Activated T-helper 2 cell treated with anti-CD3 and anti-CD28 coated beads, Interferon-gamma antibody, Interleukin-2, Interleukin-4, amounts not matched to agents 10 μg/mL and 5 μg/mL and 100 μg/mL, durations not matched to agents 14 hours and 24 hours and 36 hours (primary cell): ENCODE measurements around the gene CCR3. TPM values are rescaled to one million over a fixed set of nuclear protein-coding genes. Genes with fewer than 3 reads are reported as not detected.

ENCODE experiments used
- DNase-seq: peaks from one replicate; pipeline ENCODE4 v3.0.0; 2021; ENCODE audit warnings: low spot score
- H3K27ac Mint-ChIP-seq: one replicate; pipeline ENCODE4 v1.8.0; 2021; ENCODE audit warnings: mixed read lengths
- H3K27me3 Mint-ChIP-seq: one replicate; pipeline ENCODE4 v1.8.0; 2021; ENCODE audit warnings: low read depth, mixed read lengths
- H3K36me3 Mint-ChIP-seq: one replicate; pipeline ENCODE4 v1.8.0; 2021; ENCODE audit warnings: low read depth, mixed read lengths
- H3K4me1 Mint-ChIP-seq: one replicate; pipeline ENCODE4 v1.8.0; 2021; ENCODE audit warnings: low read depth, mixed read lengths
- H3K4me3 Mint-ChIP-seq: one replicate; pipeline ENCODE4 v1.8.0; 2021; ENCODE audit warnings: low read depth, mild to moderate bottlenecking, moderate library complexity, mixed read lengths
- H3K9me3 Mint-ChIP-seq: one replicate; pipeline ENCODE4 v1.8.0; 2021; ENCODE audit warnings: mixed read lengths
- intact Hi-C: fragments of 100-400 bp; cut with micrococcal nuclease; formaldehyde crosslinking; loops from one replicate; pipeline ENCODE4 v1.15.1; 2023
- total RNA-seq: library from RNA; stranded (reverse); gene quantifications from 2 replicates; pipeline ENCODE4 v1.2.3, GENCODE V29; 2022

Gene CCR3
- total RNA-seq, 1 donor from 2014 or later = not detected

DNA sequence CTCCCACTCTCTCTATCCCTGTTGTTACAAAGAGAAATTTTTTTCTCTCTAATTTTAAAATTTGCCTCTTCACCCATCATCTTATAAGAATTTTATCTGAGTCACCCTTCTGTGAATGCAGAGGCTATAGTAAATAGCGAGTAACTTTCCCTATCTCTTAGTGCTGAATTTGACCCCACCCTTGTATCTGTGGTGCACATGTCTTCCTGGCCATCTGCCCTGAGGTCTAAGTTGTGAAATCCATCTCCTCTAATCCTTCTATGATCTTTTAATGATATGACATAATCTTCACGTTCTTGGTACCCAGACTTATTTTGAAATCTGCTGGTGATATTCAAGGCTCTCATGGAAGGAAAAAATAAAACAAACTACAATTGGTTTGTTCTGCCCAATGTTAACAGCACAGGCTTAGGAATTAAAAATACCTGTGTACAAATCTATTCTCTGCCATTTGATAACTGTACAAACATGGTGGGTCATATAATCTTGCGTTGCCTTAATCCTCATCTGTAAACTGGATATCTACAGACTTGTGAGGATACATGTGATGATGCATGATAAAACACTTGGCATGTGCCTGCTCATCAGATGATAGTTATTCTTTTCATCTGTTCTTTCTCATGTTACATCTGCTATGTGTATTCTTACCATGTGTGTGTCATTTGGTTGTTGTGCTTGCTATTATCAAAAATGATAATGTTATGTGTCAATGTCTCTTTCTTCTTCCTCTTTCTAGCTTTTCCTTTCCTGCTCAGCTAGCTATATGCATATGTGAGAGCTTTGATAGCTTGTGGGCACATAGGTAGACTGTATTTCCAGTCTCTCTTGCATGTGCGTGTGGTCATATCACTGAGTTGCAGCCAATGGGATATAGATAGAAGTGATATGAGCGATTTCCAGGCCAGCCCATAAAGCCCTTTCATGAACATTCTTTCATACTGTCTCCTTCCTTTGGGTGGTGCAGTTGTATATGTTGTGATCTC is 13.7 kb upstream of the CCR3 start:
- intact Hi-C loops = loop anchor here (5.0 kb wide), 1 partner anchor 149 kb away; no protein-coding TSS in a partner anchor
- DNase-seq = no peak
- Mint-ChIP-seq H3K9me3 (peaks cover 5% of the 10 kb centered on the region), H3K27me3 (peaks cover 68% of the 10 kb centered on the region), H3K27ac (no peak overlapping the region), H3K4me1 (peaks cover 11% of the 10 kb centered on the region), H3K36me3 (no peaks in the 10 kb centered on the region), H3K4me3 (no peak overlapping the region)

- peaks cover 4% of the 10 kb centered on the region for H3K9me3 Mint-ChIP-seq
- no peak overlapping the region for H3K4me3 Mint-ChIP-seq
- no peak for DNase-seq
- no peak overlapping the region for H3K27ac Mint-ChIP-seq
- intact Hi-C loops = no loop called here
- peaks cover 11% of the 10 kb centered on the region for H3K4me1 Mint-ChIP-seq
- peaks cover 74% of the 10 kb centered on the region for H3K27me3 Mint-ChIP-seq
- no peaks in the 10 kb centered on the region for H3K36me3 Mint-ChIP-seq
These were observed 10.9 kb upstream of the CCR3 start for GRCh38 chr3:46231323-46231722.

GRCh38 chr3:46233194-46233593 is 9.1 kb upstream of the CCR3 start:
- Mint-ChIP-seq H3K4me1 (peaks cover 8% of the 10 kb centered on the region), H3K27me3 (peaks cover 78% of the 10 kb centered on the region), H3K27ac (no peak overlapping the region), H3K4me3 (no peak overlapping the region), H3K9me3 (no peaks in the 10 kb centered on the region), H3K36me3 (no peaks in the 10 kb centered on the region)
- DNase-seq = no peak
- intact Hi-C loops = no loop called here

DNA sequence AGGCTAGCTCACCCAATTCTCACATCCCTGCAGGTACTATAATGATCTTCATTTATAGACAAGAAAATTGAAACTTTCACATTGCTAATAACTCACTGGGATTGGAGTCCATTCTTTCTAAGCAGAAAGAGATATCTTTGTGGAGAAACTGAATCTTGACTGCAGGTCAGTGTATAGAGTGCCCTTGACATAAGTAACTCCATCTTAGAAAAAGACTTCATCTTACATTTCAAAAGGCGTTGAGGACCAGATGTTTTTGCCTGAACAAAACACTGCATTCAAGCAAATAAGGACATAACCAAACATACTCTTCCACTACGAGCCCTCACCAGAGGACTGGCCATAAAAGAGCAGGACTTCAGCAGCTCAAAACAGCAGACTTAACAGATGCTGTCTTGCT is 6.8 kb upstream of the CCR3 start:
- peaks cover 79% of the 10 kb centered on the region for H3K27me3 Mint-ChIP-seq
- H3K27ac Mint-ChIP-seq = no peak overlapping the region
- intact Hi-C loops = no loop called here

DNA sequence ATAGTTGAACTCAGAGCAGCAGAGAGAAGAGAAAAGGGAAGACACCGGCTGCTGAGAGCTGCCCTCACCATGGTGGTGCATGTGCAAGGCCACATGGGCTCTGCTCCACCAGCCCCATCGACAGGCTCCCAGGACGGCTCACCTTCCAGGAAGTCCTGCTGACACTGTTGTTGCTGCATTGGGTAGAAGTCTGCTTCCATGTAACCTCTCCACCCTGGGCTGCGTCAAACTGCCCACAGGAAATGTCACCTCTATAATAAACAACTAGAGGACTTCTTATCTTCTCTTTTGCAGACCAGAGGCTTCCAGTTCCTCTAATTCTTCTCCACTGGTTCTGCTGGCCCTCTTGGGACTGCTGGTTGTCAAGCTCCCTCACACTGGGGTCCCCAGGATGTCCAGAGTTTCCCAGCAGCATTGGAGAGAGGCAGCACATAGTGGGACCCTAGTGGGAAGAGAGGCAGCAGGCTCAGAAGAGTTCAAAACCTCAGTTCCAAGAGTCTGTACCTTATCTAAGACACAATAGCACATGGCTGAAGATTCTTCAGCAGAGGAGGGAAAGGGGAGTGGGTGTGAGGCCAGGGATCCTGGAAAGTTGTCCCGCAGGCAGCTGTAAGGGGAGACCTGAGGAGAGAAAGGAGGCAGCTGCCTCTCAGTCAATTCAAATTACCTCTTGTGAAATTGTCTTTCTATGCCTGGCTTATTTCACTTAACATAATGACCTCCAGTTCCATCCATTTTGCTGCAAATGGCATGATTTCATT is 5.8 kb upstream of the CCR3 start:
- Mint-ChIP-seq H3K27me3 (peaks cover 78% of the 10 kb centered on the region), H3K27ac (no peak overlapping the region), H3K4me1 (no peaks in the 10 kb centered on the region), H3K4me3 (no peak overlapping the region), H3K36me3 (no peaks in the 10 kb centered on the region), H3K9me3 (no peaks in the 10 kb centered on the region)
- no peak for DNase-seq
- intact Hi-C loops = no loop called here

More for the DNA sequence above, 6.8 kb upstream of the CCR3 start:
- DNase-seq = no peak
- Mint-ChIP-seq H3K4me3 (no peak overlapping the region), H3K4me1 (no peaks in the 10 kb centered on the region), H3K9me3 (no peaks in the 10 kb centered on the region), H3K36me3 (no peaks in the 10 kb centered on the region)

- DNase-seq = no peak
- Mint-ChIP-seq H3K4me3 (no peak overlapping the region), H3K9me3 (no peaks in the 10 kb centered on the region), H3K27me3 (peaks cover 75% of the 10 kb centered on the region), H3K27ac (no peak overlapping the region), H3K36me3 (no peaks in the 10 kb centered on the region), H3K4me1 (peaks cover 8% of the 10 kb centered on the region)
- intact Hi-C loops = no loop called here
These were observed 3.9 kb upstream of the CCR3 start for GRCh38 chr3:46238386-46238785.

DNA sequence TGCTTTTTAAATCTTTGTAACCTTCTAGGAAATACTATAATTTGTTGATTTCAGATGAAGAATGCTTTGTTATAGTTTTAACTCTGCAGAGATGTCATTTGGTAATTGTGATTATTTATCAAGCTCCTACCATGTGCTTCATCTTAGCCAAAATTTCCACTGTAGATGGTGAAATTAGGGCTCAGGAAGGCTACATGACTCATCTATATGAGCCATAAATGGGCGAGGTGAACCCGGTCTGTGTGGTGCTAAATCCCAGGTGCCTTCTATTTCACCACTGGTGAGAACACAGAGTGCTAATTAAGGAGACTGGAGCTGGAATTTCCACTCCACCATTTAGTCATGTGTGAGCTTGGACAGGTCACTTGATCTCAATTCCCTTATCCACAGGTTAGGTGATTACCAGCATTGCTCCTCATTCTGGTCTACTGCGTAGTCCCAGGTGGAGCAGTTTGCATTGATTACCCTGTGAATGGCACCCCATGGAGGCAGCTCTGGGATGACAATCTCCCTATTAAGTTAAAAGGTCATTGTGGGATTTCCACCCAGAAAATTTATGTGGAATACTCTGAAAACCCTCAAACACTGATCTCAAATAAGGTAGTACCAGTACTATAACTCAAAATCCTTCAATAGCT is 2.8 kb upstream of the CCR3 start:
- DNase-seq = no peak
- peaks cover 9% of the 10 kb centered on the region for H3K4me1 Mint-ChIP-seq
- intact Hi-C loops = no loop called here
- H3K36me3 Mint-ChIP-seq = no peaks in the 10 kb centered on the region
- peaks cover 79% of the 10 kb centered on the region for H3K27me3 Mint-ChIP-seq
- no peaks in the 10 kb centered on the region for H3K9me3 Mint-ChIP-seq
- no peak overlapping the region for H3K27ac Mint-ChIP-seq
- H3K4me3 Mint-ChIP-seq = no peak overlapping the region

DNA sequence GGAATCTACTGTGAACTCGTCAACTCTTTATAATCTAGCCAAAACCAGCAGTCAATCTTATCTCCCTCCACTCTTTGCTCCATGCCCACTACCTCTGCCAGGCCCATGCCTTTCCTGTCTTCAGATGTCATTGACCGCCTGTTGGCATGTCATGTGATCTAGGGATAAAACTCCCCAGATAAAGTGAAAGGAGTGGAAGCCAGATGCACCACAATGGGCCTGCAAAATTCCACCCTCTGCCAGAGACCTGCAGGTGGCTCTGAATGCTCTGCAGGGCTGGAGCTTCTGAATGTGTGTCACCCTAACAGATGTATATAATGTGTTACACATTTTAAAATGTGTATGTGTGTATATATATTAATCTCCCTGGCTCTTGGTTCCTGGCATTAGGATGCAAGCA is 2.3 kb upstream of the CCR3 start:
- no peak for DNase-seq
- H3K27me3 Mint-ChIP-seq = peaks cover 75% of the 10 kb centered on the region
- H3K27ac Mint-ChIP-seq = no peak overlapping the region
- H3K4me3 Mint-ChIP-seq = no peak overlapping the region
- no peaks in the 10 kb centered on the region for H3K36me3 Mint-ChIP-seq
- H3K9me3 Mint-ChIP-seq = no peaks in the 10 kb centered on the region
- peaks cover 9% of the 10 kb centered on the region for H3K4me1 Mint-ChIP-seq
- intact Hi-C loops = no loop called here

DNA sequence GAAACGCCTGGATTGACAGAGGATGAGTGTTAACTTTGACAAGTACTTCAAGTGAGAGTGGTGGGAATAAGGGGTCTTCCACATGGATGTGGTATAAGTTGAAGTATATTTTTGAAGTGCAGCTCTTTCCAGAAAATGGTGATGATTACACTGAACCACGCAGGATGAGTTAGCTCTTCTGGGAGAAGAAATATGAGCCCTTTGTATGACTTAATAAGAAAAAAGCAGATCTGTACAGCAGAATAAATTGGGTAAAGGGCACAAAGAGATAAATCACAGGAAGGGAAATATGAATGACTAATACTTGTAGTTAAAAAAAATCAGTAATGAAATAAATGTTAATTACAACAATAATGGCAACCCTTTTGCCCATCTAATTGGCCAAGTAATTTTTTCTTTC is 1.3 kb downstream of the CCR3 start:
- Mint-ChIP-seq H3K27ac (no peak overlapping the region), H3K4me3 (no peak overlapping the region), H3K4me1 (peaks cover 9% of the 10 kb centered on the region), H3K36me3 (no peaks in the 10 kb centered on the region), H3K27me3 (peaks cover 43% of the 10 kb centered on the region), H3K9me3 (no peaks in the 10 kb centered on the region)
- DNase-seq = no peak
- intact Hi-C loops = no loop called here

DNA sequence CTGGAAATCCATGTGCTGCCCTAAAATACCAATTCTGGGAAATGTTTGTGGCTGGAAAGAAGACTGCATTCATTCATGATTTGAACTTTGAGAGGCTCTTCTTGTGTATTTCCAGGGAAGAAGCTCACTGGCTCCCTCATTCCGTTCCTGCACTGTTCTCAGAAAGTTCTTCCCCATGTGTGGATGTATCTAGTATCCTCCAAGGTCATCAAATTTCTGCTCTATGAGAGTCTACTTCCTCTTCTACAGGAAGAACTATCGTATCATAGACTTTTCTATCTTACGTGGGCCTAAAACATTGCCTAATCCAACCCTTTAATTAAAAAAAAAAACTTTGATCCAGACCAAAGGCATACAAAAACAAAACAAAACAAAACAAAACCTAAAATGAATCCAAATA is 2.9 kb downstream of the CCR3 start:
- intact Hi-C loops = no loop called here
- H3K4me1 Mint-ChIP-seq = peaks cover 9% of the 10 kb centered on the region
- H3K36me3 Mint-ChIP-seq = no peaks in the 10 kb centered on the region
- DNase-seq = no peak
- H3K9me3 Mint-ChIP-seq = no peaks in the 10 kb centered on the region
- no peak overlapping the region for H3K4me3 Mint-ChIP-seq
- peaks cover 33% of the 10 kb centered on the region for H3K27me3 Mint-ChIP-seq
- H3K27ac Mint-ChIP-seq = no peak overlapping the region

GRCh38 chr3:46252980-46253379 is 10.7 kb downstream of the CCR3 start:
- Mint-ChIP-seq H3K4me3 (no peak overlapping the region), H3K36me3 (no peaks in the 10 kb centered on the region), H3K27me3 (peaks cover 54% of the 10 kb centered on the region), H3K4me1 (no peaks in the 10 kb centered on the region), H3K9me3 (peaks cover 3% of the 10 kb centered on the region), H3K27ac (no peak overlapping the region)
- intact Hi-C loops = no loop called here
- no peak for DNase-seq

DNA sequence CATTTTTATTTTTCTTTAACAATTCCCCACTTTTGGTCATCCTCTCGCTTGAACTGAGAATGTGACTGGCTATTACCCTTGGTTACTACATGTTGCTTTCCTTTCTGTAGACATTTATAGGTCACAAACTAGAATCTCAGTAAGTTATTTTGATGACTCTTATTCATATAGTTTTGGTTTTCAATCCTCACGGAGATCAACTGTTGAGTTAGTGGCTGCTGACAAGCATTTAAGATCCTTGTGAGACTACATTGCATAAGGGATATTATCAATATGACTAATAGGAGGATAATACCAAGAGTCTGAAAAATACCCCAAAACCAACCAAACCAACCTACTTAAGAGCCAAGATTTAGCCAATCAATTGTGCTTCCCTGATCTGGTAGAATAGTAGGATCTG is 16.3 kb downstream of the CCR3 start:
- H3K36me3 Mint-ChIP-seq = peaks cover 4% of the 10 kb centered on the region

More for the DNA sequence above, 16.3 kb downstream of the CCR3 start:
- Mint-ChIP-seq H3K4me1 (peaks cover 17% of the 10 kb centered on the region), H3K27ac (no peak overlapping the region), H3K9me3 (peaks cover 15% of the 10 kb centered on the region), H3K27me3 (peaks cover 68% of the 10 kb centered on the region), H3K4me3 (no peak overlapping the region)
- intact Hi-C loops = no loop called here
- DNase-seq = no peak
